Epithelial cell of esophagus (primary cell): ENCODE data around the gene TMPRSS7.

Experiments used
- DNase-seq: peaks from one replicate; pipeline ENCODE4 v3.0.0; 2010; ENCODE audit warnings: low read depth
- H3K4me3 ChIP-seq: 2 replicates; pipeline ENCODE4 v1.5.1; 2011; ENCODE audit warnings: mild to moderate bottlenecking, low read length, control low read depth
- TF ChIP-seq, protein P1 (sequence below): IDR thresholded peaks from 2 replicates; pipeline ENCODE4 v1.5.1; 2011; ENCODE audit warnings: low read depth, mild to moderate bottlenecking, low read length, control low read depth, inconsistent platforms; ENCODE audit not compliant: insufficient read depth; ENCODE audit errors: missing control alignments

TMPRSS7 gene, protein sequence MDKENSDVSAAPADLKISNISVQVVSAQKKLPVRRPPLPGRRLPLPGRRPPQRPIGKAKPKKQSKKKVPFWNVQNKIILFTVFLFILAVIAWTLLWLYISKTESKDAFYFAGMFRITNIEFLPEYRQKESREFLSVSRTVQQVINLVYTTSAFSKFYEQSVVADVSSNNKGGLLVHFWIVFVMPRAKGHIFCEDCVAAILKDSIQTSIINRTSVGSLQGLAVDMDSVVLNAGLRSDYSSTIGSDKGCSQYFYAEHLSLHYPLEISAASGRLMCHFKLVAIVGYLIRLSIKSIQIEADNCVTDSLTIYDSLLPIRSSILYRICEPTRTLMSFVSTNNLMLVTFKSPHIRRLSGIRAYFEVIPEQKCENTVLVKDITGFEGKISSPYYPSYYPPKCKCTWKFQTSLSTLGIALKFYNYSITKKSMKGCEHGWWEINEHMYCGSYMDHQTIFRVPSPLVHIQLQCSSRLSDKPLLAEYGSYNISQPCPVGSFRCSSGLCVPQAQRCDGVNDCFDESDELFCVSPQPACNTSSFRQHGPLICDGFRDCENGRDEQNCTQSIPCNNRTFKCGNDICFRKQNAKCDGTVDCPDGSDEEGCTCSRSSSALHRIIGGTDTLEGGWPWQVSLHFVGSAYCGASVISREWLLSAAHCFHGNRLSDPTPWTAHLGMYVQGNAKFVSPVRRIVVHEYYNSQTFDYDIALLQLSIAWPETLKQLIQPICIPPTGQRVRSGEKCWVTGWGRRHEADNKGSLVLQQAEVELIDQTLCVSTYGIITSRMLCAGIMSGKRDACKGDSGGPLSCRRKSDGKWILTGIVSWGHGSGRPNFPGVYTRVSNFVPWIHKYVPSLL

DNA sequence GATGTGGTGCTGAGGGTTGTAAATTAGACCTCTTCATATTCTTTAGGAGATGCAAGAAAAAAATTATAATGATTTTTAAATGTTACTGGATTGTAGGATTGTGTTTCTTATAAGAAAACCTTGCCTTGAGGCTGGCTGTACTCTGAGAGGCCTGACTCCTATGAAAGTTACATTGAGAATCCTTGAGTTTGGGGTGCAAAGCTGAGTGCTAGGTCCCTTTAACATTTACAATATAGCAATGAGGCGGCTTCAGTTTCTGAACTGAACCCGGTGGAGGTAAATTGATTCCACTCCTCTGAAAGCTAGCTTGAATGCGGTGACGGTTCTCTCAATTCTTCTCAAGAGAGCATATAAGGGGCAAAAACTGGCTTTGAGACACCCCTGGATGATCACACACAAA lies at the start of gene TMPRSS7:
TMPRSS7 (plus strand) TSS at position 301 of the 400 bp plus-strand sequence. CDS start 110 bp downstream, outside the sequence.
- H3K4me3 ChIP-seq, result no peak within 1 kb of the TSS
- TF ChIP-seq, protein P1, sequence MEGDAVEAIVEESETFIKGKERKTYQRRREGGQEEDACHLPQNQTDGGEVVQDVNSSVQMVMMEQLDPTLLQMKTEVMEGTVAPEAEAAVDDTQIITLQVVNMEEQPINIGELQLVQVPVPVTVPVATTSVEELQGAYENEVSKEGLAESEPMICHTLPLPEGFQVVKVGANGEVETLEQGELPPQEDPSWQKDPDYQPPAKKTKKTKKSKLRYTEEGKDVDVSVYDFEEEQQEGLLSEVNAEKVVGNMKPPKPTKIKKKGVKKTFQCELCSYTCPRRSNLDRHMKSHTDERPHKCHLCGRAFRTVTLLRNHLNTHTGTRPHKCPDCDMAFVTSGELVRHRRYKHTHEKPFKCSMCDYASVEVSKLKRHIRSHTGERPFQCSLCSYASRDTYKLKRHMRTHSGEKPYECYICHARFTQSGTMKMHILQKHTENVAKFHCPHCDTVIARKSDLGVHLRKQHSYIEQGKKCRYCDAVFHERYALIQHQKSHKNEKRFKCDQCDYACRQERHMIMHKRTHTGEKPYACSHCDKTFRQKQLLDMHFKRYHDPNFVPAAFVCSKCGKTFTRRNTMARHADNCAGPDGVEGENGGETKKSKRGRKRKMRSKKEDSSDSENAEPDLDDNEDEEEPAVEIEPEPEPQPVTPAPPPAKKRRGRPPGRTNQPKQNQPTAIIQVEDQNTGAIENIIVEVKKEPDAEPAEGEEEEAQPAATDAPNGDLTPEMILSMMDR, result no peak
- DNase-seq, result no peak

DNA sequence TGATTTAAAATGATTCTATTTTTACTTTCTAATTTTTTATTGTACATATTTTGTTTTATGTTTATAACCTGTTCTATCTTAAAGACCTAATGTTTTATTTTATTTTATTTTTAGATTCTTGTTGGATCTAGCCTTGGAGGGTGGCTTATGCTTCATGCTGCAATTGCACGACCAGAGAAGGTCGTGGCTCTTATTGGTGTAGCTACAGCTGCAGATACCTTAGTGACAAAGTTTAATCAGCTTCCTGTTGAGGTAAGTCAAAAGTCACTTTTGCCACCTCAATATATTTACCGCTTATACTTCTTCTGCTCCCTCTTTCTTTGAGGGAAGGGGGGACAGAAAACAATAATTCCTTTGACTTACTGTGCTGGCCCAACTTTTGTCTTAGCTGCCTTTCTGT lies 47.7 kb upstream of the TMPRSS7 start:
- TF ChIP-seq, protein P1, result no peak
- H3K4me3 ChIP-seq, result no peak overlapping the region
- DNase-seq, result no peak

DNA sequence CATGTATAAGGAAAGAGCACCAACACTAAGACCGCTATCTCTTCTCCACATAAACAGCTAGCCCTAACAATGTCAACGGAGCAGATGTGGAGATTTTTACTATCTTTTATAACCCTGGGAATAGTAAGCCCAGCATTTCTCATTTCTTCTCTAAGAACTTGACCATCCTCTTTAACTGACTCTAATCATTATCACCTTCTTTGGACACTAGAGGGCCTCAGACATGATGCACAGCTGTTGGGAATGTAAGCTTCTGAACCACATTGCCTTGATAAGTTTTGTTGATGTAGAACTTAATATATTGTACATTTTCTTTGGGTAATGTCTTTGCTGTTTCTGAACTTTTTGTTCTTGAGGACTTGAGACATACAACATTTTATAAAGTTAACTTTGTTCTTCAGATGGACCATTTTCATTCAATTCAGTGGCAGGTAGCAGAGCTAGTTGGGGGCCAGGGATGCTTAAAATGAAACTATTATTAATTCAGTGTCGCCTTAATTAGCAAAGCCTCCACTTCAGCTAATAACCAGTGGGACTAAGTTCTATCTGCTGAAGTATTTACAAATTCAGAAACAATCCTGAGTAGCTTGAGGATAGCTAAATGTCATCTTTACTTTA lies 45.4 kb upstream of the TMPRSS7 start:
- DNase-seq, result peak; percentile 77
- H3K4me3 ChIP-seq, result no peak overlapping the region
- TF ChIP-seq, protein P1, result peak; percentile 81

DNA sequence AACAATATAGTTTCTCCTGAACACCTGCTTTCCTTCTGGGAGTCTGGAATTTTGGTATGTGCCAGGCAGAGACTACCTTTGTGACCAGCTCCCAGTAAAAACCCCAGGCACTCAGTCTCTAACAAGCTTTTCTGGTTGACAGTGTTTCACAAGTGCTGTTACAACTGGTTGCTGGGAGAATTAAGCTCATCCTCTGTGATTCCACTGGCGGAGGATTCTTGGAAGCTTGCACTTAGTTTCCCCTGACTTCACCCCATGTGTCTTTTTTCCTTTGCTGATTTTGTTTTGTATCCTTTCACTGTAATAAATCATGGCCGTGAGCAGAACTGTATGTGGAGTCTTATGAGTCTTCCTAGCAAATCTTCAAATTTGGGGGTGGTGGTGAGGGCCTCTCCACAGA lies 41.5 kb upstream of the TMPRSS7 start:
- no peak for DNase-seq

DNA sequence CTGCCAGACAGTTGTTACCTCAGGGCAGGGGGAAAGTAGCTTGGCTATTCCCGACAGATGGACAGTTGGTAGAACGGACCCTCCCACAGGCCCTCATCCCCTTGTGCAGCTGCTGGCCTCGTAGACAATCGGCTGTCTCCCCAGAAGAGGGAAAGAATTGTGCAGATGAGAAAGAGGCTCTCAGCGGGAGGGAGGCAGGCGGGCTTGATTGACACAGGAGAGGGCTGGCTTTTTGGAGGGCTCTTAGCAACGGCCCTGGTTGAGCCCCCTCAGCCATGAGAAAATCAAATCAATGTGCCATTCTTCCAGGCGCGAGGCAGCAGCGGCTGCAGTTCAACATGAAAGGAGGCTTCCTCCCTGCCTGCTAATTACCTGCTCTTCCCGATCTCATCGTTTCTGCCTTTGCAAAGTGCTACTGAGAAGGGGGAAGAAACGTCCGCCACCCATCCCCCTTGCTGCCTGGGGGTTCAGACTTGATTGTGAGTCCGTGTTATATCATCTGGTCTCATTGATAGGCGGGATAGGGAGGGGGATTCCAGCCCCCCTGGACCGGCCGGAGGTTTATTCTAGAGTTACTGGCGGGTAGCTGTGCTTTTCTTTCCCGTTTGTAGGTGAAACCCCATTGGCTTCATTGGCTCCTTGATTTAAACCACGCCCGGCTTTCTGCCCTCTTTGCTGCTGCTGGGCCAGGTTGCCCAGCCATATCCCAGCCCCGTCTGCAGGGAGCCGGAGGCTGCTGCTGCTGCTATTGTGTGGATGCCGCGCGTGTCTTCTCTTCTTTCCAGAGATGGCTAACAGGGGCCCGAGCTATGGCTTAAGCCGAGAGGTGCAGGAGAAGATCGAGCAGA lies 35.7 kb upstream of the TMPRSS7 start, which contains the start of gene TAGLN3:
TAGLN3 (plus strand) TSS at position 287 of the 848 bp plus-strand sequence; CDS start at position 788, 501 bp downstream.
- peak within 1 kb of the TSS; percentile 61 for H3K4me3 ChIP-seq
- TF ChIP-seq, protein P1, result no peak
- peak; percentile 64 for DNase-seq

More for the DNA sequence above, 41.5 kb upstream of the TMPRSS7 start:
- H3K4me3 ChIP-seq, result no peak overlapping the region
- TF ChIP-seq, protein P1, result no peak

DNA sequence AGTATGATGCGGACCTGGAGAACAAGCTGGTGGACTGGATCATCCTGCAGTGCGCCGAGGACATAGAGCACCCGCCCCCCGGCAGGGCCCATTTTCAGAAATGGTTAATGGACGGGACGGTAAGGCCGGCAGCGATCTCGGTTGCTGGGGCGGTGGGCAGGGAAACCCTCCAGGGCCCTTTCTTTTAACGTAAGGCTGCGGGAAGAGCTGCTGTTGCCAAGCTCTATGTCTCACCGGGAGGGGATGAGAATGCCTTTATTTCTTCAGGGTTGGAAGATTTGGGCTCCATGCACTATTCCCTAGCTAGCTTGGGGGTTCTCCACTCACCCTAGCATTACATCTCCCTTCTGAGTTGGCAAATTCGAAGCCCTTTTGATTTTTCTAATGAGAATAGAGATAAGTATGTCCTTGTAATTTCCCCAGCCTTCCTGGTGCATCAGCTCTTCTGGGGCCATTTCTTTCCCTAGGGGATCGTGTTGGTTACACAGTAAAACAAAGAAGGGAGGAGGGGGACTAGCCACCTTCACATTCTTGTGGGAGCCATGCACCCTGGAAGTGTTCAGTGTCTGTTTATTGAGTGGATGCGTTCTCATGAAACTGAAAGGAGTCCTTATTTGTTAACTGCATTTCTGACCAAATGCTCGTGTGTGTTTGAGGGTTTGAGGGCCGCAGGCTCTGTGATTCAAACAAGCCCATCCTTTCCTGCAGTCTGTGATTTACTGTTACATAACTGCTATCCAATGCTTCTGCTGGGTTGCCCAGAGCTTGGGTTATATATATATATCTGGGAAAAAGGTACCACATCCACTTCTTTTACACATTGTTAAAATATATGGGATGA lies 34.8 kb upstream of the TMPRSS7 start:
- peak; percentile 27 for DNase-seq
- TF ChIP-seq, protein P1, result no peak
- peak overlapping the region; percentile 61 for H3K4me3 ChIP-seq
